Esophagus squamous epithelium (tissue), 5 donors: ENCODE data around the gene PPARA. TPM values are rescaled to one million over a fixed set of nuclear protein-coding genes. Genes with fewer than 3 reads are reported as not detected.
A peak's percentile ranks its signal among the peaks of the same experiment; 100 is the strongest.

Source experiments
- DNase-seq: peaks from one replicate; lab custom pipeline; 2025; lab: John Stamatoyannopoulos, UW
- H3K27ac ChIP-seq, 4 donors: fragments of 200-600 bp; sonication (generic); one replicate each; pipeline ENCODE4 v1.5.1; 2016 to 2019; ENCODE audit warnings: mild to moderate bottlenecking in 1 of 4
- H3K27me3 ChIP-seq, 4 donors: fragments of 200-600 bp; sonication (generic); 1 replicate in 3 of 4; 2 replicates in 1 of 4; pipeline versions ENCODE4 v1.5.1 to v1.6.0; 2017 to 2021; ENCODE audit warnings: antibody characterized with exemption in 1 of 4
- H3K36me3 ChIP-seq, 3 donors: fragments of 200-600 bp; sonication (generic); one replicate each; pipeline ENCODE4 v1.5.1; 2016 to 2019
- H3K4me1 ChIP-seq, 3 donors: fragments of 200-600 bp; sonication (generic); one replicate each; pipeline ENCODE4 v1.5.1; 2017 to 2019
- H3K4me3 ChIP-seq, 4 donors: fragments of 200-600 bp; sonication (generic); 1 replicate in 3 of 4; 2 replicates in 1 of 4; pipeline ENCODE4 v1.5.1; 2016 to 2019; ENCODE audit warnings: mild to moderate bottlenecking in 2 of 4, moderate library complexity in 1 of 4
- H3K9me3 ChIP-seq, 3 donors: fragments of 200-600 bp; sonication (generic); one replicate each; pipeline ENCODE4 v1.5.1; 2016 to 2019
- CTCF ChIP-seq, 6 experiments: fragments of 450-650 bp in 4 of 6; fragments of 200-600 bp in 2 of 6; sonication (generic) in 2 of 6; IDR thresholded peaks; one replicate each; pipeline ENCODE4 v1.5.1; 2016 to 2019; ENCODE audit warnings: antibody characterized with exemption in 6 of 6, mild to moderate bottlenecking in 4 of 6, moderate library complexity in 4 of 6
- POLR2A ChIP-seq, 4 donors: fragments of 450-650 bp; IDR thresholded peaks; one replicate each; pipeline ENCODE4 v1.6.1; 2017; ENCODE audit warnings: antibody characterized with exemption in 4 of 4, mild to moderate bottlenecking in 4 of 4, moderate library complexity in 3 of 4
- WGBS, 2 donors: methylation state at CpG; one replicate each; pipeline ENCODE4 v1.1.5; 2018; 5-methylcytosine and 5-hydroxymethylcytosine counted together
- intact Hi-C: fragments of 100-400 bp; cut with DNase I; formaldehyde crosslinking; loops from one replicate; pipeline ENCODE4 v1.15.0; 2022
- total RNA-seq, 4 donors: library from RNA; depleted of rRNA; stranded (reverse); fragments of >200 nt; gene quantifications; one replicate each; pipeline ENCODE4 v1.1.0, GENCODE V29; 2016
- donor health status: DM: yes; HTN: yes; CAD: no.

PPARA gene
- total RNA-seq, 4 donors from 2014 or later, result 7.7 to 18.5 (median 10.1) TPM

GRCh38 chr22:46251266-46251665 lies 100.9 kb downstream of the PPARA start:
- Histone ChIP-seq H3K36me3 (no peaks in the 10 kb centered on the region), H3K9me3 (no peaks in the 10 kb centered on the region), H3K4me1 (peaks cover 15 to 40% (median 17%) of the 10 kb centered on the region in 3 donors), H3K27ac (peak overlapping the region in 1 of 4 donors; percentile 88), H3K27me3 (no peaks in the 10 kb centered on the region), H3K4me3 (peak overlapping the region; percentile 56 to 92 (median 84))
- TF ChIP-seq POLR2A (IDR thresholded peaks at IDR 0.05) (no peak), CTCF (IDR thresholded peaks at IDR 0.05) (no peak)
- DNase-seq, result no peak
- 78 to 88% methylated on average over 6 to 7 of the region's 7 CpGs for WGBS, 2 donors
- intact Hi-C loops, result no loop called here

- 77 to 84% methylated on average over 9 of the region's 9 CpGs for WGBS, 2 donors
- H3K36me3 ChIP-seq, result no peaks in the 10 kb centered on the region
- no peak for DNase-seq
- H3K27me3 ChIP-seq, result no peaks in the 10 kb centered on the region
- TF ChIP-seq CTCF (IDR thresholded peaks at IDR 0.05), result no peak
- no peak for TF ChIP-seq POLR2A (IDR thresholded peaks at IDR 0.05)
- no peaks in the 10 kb centered on the region for H3K9me3 ChIP-seq
- intact Hi-C loops, result no loop called here
- H3K27ac ChIP-seq, result no peak overlapping the region
- H3K4me1 ChIP-seq, result peaks cover 15 to 44% (median 17%) of the 10 kb centered on the region in 3 donors
- no peak overlapping the region for H3K4me3 ChIP-seq
Measured at GRCh38 chr22:46251816-46252380, 101.6 kb downstream of the PPARA start.

- TF ChIP-seq CTCF (IDR thresholded peaks at IDR 0.05) (no peak), POLR2A (IDR thresholded peaks at IDR 0.05) (no peak)
- H3K36me3 ChIP-seq, result no peaks in the 10 kb centered on the region
- no peak overlapping the region for H3K27ac ChIP-seq
- no peak for DNase-seq
- peaks cover 0 to 22% (median 0%) of the 10 kb centered on the region in 4 donors for H3K27me3 ChIP-seq
- H3K4me1 ChIP-seq, result peaks cover 0 to 8% (median 3%) of the 10 kb centered on the region in 3 donors
- 36 to 50% methylated on average over 8 of the region's 8 CpGs for WGBS, 2 donors
- no peaks in the 10 kb centered on the region for H3K9me3 ChIP-seq
- intact Hi-C loops, result no loop called here
- no peak overlapping the region for H3K4me3 ChIP-seq
Measured at GRCh38 chr22:46256358-46256958, 106.1 kb downstream of the PPARA start.

DNA sequence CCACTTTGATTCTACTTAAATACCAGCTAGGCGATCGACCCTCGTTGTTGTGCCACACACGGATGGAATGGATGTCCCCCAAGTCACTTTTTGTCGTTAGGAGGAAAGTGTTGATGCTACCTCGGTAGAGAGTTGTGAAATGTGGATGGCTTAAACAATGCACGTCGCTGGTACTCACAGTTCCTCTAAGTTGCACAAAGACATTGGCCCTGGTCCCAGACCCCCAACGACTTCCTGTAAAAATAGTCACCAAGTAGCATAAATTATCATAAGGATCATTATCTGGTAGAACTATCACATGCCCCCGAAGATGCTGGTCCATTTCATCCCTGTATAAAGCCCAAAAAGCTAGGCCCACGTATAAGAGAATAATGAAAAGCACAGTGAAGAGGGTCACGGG lies 109.0 kb downstream of the PPARA start:
- DNase-seq, result no peak
- 76 to 82% methylated on average over 12 of the region's 12 CpGs for WGBS, 2 donors
- H3K4me3 ChIP-seq, result no peak overlapping the region
- H3K4me1 ChIP-seq, result peaks cover 3 to 15% (median 7%) of the 10 kb centered on the region in 3 donors
- intact Hi-C loops, result no loop called here
- no peaks in the 10 kb centered on the region for H3K9me3 ChIP-seq
- TF ChIP-seq POLR2A (IDR thresholded peaks at IDR 0.05) (no peak), CTCF (IDR thresholded peaks at IDR 0.05) (no peak)
- H3K36me3 ChIP-seq, result no peaks in the 10 kb centered on the region
- no peak overlapping the region for H3K27ac ChIP-seq
- H3K27me3 ChIP-seq, result peaks cover 0 to 33% (median 0%) of the 10 kb centered on the region in 4 donors

DNA sequence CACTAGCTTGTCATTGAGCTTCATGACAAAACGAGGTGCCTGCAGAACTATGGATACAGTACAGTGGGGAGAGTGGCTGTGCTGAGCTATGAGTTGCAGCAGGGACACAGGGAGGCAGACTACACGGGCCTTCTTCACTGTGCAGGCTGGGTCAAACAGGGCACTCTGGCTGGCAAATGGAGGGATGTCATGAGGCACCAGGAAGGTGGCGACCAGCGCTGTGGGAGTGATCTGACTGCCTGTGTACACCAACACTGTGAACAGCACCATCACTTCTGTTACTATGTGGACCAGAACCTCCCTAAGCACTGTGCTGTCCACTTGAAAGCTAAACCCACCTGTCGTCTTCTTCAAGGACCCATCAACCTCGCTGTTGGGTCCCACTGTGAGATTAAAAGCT lies 109.7 kb downstream of the PPARA start:
- Histone ChIP-seq H3K4me3 (no peak overlapping the region), H3K9me3 (peaks cover 0 to 2% (median 0%) of the 10 kb centered on the region in 3 donors), H3K27ac (no peak overlapping the region), H3K27me3 (peaks cover 0 to 33% (median 0%) of the 10 kb centered on the region in 4 donors), H3K36me3 (no peaks in the 10 kb centered on the region), H3K4me1 (peaks cover 3 to 15% (median 7%) of the 10 kb centered on the region in 3 donors)
- intact Hi-C loops, result no loop called here
- DNase-seq, result no peak
- TF ChIP-seq POLR2A (IDR thresholded peaks at IDR 0.05) (no peak), CTCF (IDR thresholded peaks at IDR 0.05) (no peak)
- whole genome bisulfite sequencing, 2 donors, result 73 to 90% methylated on average over 5 to 6 of the region's 6 CpGs
